Mucosa of stomach (tissue), 1 donor: Measurements from ENCODE around the gene BCO2.
"Not testable (repeated sequence)": the region's sequence is repeated elsewhere in the genome, so short reads cannot be mapped to it uniquely, and the experiment has no call there.

ENCODE experiments used
- H3K27me3 ChIP-seq: one replicate; pipeline ENCODE4 v1.7.0; 2013; ENCODE audit warnings: mild to moderate bottlenecking, low read length; ENCODE audit not compliant: control insufficient read depth, insufficient read depth
- H3K36me3 ChIP-seq: one replicate; pipeline ENCODE4 v1.7.0; 2013; ENCODE audit warnings: low read length; ENCODE audit not compliant: control insufficient read depth, insufficient read depth
- H3K4me1 ChIP-seq: one replicate; pipeline ENCODE4 v1.7.0; 2013; ENCODE audit warnings: mild to moderate bottlenecking, low read length; ENCODE audit not compliant: control insufficient read depth, insufficient read depth
- H3K4me3 ChIP-seq: one replicate; pipeline ENCODE4 v1.7.0; 2013; ENCODE audit warnings: low read length
- H3K9ac ChIP-seq: one replicate; pipeline ENCODE4 v1.7.0; 2013; ENCODE audit warnings: mild to moderate bottlenecking, low read length, moderate library complexity
- H3K9me3 ChIP-seq: one replicate; pipeline ENCODE4 v1.7.0; 2013; ENCODE audit warnings: mild to moderate bottlenecking, low read length, moderate library complexity; ENCODE audit not compliant: control insufficient read depth
- donor health status: Pancreatic carcinoma.

Gene BCO2

DNA sequence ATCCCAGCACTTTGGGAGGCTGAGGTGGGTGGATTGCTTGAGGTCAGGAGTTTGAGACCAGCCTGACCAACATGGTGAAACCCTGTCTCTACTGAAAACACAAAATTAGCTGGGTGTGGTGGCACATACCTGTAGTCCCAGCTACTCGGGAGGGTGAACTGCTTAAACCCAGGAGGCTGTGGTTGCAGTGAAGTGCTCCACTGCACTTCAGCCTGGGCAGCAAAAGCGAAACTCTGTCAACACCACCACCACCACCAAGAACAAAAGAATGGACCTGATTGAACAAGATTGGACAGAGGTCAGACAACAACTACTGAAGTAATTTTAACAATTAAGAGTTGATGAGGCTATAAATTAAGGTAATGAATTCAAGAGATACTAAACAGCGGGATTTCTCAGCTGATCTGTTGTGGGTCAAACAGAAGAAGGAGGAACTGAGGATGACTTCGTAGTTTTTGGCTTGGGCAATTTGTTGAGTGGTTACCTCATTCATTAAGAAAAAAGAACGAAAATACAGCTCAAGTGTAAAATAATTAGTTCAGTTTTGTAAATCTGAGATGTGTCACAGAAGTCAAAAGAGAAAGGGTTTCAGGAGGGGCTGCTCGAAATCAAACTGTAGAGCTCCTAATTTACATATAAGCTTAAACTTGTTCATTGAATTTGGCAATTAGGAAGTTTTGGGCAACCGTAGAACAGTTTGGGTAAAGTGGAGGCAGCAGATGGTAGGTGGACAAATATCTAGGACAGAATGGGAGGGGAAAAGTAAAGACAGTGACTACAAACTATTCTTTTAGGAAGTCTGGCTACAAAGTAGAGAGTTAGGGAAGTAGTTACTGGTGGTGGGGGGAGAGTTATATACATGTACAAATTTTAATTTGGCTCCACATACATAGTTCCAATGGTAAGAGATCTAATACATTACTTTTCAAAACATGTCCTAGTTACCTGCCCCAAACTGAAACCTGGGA lies 15.9 kb upstream of the BCO2 start:
- H3K4me1 ChIP-seq: peaks cover 14% of the 10 kb centered on the region

DNA sequence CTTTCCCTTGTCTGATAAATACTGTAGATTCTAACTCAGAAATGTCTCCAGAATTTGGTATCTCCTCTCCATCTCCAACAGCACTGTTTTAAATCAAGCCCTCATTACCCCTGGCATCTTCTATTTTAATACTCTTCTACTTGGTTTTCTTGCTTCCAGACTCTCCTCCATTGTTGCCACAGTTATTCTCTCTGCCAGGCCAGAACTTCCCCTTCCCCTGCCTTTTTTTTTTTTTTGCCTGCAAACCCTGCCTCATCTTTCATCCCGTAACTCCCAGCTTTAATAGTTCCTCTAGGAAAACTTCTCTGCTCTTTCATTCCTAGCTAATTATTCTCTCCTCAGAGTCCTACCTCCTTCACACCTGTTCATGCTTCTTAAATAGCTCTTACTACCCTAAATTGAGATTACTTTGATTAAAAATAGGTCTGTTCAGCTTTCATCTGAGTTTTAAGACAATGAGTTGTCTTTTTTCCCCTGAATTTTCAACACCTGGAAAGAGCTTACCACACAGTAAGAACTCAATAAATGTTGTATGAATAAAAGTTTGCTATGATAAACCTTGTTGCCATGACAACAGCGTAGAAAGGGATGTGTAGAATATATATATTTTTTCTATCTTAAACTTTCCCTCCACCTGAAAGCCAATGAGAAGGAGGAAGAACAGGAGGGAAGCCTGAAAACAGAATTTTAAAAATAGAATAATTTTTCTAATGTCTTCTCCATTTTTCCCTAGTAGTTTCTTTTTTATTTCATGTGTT lies 15.0 kb upstream of the BCO2 start:
- H3K9me3 ChIP-seq: no peaks in the 10 kb centered on the region
- no peak overlapping the region for H3K9ac ChIP-seq
- H3K27me3 ChIP-seq: no peaks in the 10 kb centered on the region
- H3K36me3 ChIP-seq: no peaks in the 10 kb centered on the region
- no peak overlapping the region for H3K4me3 ChIP-seq
- peaks cover 14% of the 10 kb centered on the region for H3K4me1 ChIP-seq

More for the DNA sequence above, 15.9 kb upstream of the BCO2 start:
- no peaks in the 10 kb centered on the region for H3K36me3 ChIP-seq
- no peak overlapping the region for H3K9ac ChIP-seq
- no peaks in the 10 kb centered on the region for H3K9me3 ChIP-seq
- H3K4me3 ChIP-seq: no peak overlapping the region
- H3K27me3 ChIP-seq: no peaks in the 10 kb centered on the region

DNA sequence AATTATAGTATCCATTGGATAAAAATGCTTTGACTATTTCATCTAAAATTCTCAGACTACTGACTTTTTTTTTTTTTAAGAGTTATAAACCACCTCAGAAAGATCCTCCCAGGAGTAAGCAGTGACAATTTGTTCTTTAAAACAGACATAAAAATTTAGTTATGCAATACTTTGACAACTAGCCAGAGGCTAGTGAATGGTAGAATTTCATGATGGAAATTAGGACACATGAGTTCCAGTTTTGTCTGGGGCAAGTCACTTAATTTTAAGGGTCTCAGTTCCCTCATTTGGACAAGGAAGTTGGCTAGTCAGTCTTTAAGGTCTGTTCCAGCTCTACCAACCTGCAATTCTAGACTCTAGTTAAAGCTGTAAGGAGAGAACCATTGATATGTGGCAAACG lies 14.3 kb upstream of the BCO2 start:
- Histone ChIP-seq H3K27me3 (no peaks in the 10 kb centered on the region), H3K36me3 (no peaks in the 10 kb centered on the region), H3K4me3 (no peak overlapping the region), H3K9me3 (no peaks in the 10 kb centered on the region), H3K4me1 (peaks cover 14% of the 10 kb centered on the region), H3K9ac (no peak overlapping the region)

DNA sequence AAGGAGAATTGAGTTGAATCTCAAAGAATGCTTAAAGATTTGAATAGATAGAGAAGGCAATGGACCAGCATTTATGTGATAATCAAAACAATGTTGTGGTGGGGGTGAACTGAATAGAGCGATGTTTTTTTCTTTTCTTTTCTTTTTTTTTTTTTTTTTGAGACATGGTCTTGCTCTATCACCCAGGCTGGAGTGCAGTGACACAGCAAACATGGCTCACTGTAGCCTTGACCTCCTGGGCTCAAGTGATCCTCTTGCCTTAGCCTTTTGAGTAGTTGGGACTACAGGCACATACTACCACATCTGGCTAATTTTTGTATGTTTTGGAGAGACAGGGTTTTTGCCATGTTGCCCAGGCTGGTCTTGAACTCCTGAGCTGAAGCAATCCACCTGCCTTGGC lies 13.1 kb upstream of the BCO2 start:
- H3K4me1 ChIP-seq: peaks cover 18% of the 10 kb centered on the region
- H3K9me3 ChIP-seq, H3K36me3 ChIP-seq, H3K4me3 ChIP-seq, H3K27me3 ChIP-seq, H3K9ac ChIP-seq: not testable (repeated sequence)

DNA sequence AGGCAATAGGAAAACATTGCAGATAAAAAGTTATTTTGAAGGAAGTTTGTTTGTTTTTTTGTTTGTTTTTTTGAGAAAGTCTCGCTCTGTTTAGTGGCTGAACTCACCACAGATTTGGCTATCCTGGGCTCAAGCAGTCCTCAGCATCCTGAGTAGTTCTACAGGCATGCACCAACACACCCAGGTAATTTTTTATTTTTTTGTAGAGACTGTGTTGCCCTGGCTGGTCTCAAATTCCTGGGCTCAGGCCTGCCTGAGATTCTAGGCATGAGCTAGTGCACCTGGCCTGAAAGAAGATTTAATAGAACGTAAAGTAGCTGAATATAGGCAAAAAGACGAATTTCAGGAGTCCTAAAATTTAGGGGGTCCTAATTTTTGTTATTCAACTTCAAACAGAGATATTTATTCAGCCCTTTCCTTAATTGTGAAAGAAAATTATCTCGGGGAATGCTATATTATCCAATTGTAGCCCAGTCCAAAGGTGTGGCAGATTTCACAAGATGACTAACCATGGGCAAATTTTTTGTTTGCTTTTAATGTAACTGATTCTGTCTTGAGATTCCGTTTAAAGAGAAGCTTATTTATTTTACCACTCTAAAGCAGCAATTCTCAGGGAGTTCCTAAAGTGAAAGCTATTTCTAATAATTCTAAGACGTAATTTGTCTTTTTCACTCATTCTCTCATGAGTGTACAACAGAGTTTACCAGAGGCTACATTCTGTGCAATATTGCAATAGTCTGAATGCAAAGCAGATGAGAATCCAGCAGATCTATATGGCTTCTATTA lies 12.4 kb upstream of the BCO2 start:
- no peaks in the 10 kb centered on the region for H3K36me3 ChIP-seq
- no peak overlapping the region for H3K4me3 ChIP-seq
- peaks cover 11% of the 10 kb centered on the region for H3K4me1 ChIP-seq

DNA sequence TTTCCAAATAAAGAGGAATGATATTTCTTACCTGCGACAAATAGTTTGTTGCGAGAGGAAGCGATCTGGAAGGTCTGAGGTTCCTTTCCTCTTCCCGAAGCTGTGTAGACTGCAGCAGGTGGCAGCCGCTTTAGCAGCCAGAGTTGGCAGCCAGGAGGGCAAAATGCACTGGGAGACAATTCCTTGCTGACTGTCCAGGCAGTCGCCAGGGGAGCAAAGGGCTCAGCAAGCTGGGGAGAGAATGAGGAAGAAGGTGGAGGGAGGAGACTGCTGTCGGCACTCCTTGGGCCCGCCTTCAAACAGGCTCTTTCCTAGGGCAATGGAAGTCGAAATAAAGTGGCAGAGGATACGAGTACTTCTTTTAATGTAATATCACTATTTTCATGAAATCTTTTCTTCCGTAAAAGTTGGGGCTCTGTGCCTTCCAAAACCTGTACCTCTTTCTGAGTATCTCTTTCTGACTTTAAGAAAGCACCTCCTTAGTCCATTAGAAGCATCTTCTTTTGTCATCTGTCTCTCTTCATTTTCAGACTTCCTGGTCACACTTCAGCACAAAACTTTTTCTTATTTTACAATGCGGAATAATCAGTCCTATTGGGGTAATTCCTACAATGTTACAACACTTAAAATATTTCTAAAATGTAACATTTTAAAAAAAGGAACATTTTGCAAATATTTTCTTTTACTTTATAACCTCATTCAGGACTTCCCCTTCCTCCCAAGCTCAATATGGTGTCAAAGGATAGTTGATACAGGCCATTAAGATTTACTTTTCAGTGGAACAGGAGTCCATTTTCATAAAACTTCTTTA lies 11.2 kb upstream of the BCO2 start, which contains the start of gene IL18:
Gene IL18 (minus strand): TSS at position 220 of the 811 bp plus-strand sequence. CDS start 9,041 bp downstream, outside the sequence.
- Histone ChIP-seq H3K9me3 (no peaks in the 10 kb centered on the region), H3K9ac (peak within 1 kb of the TSS; percentile 40), H3K4me1 (peaks cover 11% of the 10 kb centered on the region), H3K4me3 (no peak within 1 kb of the TSS), H3K36me3 (no peaks in the 10 kb centered on the region), H3K27me3 (no peaks in the 10 kb centered on the region)

More for the DNA sequence above, 12.4 kb upstream of the BCO2 start:
- Histone ChIP-seq H3K27me3 (no peaks in the 10 kb centered on the region), H3K9me3 (no peaks in the 10 kb centered on the region), H3K9ac (no peak overlapping the region)

DNA sequence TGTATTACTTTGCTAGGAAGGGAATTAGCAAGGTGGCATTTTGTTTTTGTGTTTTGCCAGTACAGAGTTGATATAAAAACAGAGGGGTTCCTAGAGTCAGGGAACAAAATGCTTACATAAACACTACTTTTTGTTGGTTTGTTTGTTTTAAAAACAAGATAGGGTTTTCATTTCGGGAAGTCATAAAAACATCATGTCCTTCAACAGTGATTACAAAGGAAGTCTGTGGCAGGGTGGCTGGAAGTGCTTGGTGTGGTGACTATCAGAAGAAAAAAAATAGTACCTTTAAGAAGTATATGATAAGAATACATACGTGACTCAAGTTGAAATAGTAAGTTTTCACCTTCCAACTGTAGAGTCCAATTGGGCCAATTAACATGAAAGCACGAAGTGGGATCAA lies 10.3 kb upstream of the BCO2 start:
- no peaks in the 10 kb centered on the region for H3K9me3 ChIP-seq
- H3K4me3 ChIP-seq: no peak overlapping the region
- no peak overlapping the region for H3K9ac ChIP-seq
- peaks cover 11% of the 10 kb centered on the region for H3K4me1 ChIP-seq
- H3K36me3 ChIP-seq: no peaks in the 10 kb centered on the region
- no peaks in the 10 kb centered on the region for H3K27me3 ChIP-seq

DNA sequence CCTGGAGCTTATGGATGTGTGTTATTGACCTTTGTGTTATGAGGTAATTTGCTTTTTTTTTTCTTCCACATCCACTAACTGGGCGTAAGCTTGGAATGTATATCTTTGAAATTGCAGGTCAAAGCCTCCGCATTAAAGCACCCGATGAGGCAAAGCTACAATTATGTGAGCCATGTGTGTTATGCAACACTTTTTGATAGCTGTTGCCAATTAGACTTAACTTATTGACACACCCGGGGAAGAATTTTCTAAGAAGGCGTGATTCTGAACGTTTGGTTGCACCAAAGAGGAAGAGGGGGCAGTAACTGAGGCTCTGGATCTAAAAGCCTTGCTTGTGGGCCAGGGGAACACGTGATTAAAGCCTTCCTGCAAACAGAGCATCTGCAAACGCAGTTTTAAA lies 8.8 kb upstream of the BCO2 start:
- Histone ChIP-seq H3K27me3 (no peaks in the 10 kb centered on the region), H3K9me3 (no peaks in the 10 kb centered on the region), H3K4me1 (peaks cover 11% of the 10 kb centered on the region), H3K9ac (no peak overlapping the region), H3K4me3 (no peak overlapping the region), H3K36me3 (no peaks in the 10 kb centered on the region)

DNA sequence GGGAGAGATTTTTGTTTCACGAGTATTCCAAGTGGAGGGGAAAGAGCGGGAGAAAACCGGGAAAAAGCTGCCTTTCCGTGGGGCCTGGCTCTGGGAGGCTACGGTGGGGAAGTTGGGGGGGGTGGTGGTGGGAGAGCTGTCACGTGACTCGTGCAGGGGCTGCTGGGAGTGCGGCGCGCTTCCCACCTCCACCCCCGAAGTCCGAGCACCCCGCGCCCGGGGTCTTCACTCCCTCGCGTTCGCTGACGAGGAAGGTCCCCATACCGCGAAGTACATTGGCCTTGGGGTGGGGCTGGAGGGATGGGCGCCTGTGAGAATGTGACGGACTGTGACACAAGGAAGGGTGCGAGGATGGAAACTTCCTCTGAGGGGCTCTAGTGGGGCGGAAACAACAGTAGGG lies 8.2 kb upstream of the BCO2 start, which contains the start of gene TEX12:
Gene TEX12 (plus strand): TSS at position 228 of the 400 bp plus-strand sequence. CDS start 1,897 bp downstream, outside the sequence.
- H3K9me3 ChIP-seq: no peaks in the 10 kb centered on the region
- no peaks in the 10 kb centered on the region for H3K36me3 ChIP-seq
- no peak within 1 kb of the TSS for H3K4me3 ChIP-seq
- H3K9ac ChIP-seq: no peak within 1 kb of the TSS
- H3K4me1 ChIP-seq: peaks cover 11% of the 10 kb centered on the region
- no peaks in the 10 kb centered on the region for H3K27me3 ChIP-seq

DNA sequence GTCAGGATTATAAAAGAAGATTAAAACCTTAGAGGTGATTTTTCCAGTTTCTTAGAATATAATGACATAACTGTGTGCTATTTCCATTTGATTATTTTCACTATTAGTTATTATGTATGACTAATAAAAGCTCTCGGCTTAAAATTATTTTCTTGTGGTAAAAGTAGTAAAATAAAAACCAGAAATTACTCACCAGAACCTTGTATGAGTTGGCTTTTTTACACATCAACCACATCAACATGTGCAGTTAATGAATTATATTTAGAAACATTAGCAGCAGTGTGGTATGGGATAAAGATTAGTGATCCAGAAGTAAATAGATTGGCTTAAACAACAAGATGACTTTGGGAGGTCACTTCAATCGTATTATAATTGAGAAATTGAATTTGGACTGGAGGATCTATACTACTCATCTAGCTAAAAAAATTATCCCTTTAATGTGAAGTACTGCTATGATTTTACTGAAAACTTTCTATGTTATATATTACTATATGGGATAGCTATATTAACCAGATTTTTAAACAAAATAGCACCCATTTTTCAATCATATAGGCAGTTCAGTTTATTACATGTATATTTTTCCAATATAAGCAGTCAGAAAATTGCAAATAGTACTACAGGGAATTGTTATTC lies 2.8 kb upstream of the BCO2 start:
- Histone ChIP-seq H3K9ac (no peak overlapping the region), H3K4me3 (no peak overlapping the region), H3K36me3 (no peaks in the 10 kb centered on the region), H3K9me3 (no peaks in the 10 kb centered on the region), H3K4me1 (no peaks in the 10 kb centered on the region), H3K27me3 (no peaks in the 10 kb centered on the region)

DNA sequence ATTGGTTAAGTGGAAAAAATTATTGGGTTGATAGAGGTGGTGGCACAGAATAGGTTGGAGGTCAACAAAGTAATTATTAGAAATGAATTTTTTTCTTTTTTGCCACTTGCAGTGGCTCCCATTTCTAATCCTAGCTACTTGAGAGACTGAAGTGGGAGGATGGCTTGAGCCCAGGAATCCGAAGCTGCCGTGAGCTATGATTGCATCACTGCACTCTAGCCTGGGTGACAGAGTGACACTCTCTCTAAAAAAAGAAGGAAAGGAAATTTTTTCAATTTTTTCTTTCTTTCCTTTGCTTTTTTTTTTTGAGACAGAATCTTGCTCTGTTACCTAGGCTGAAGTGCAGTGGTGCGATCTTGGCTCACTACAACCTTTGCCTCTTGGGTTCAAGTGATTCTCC lies 2.2 kb upstream of the BCO2 start:
- H3K36me3 ChIP-seq: no peaks in the 10 kb centered on the region
- H3K4me1 ChIP-seq: no peaks in the 10 kb centered on the region
- no peak overlapping the region for H3K9ac ChIP-seq
- H3K9me3 ChIP-seq: no peaks in the 10 kb centered on the region
- H3K27me3 ChIP-seq: no peaks in the 10 kb centered on the region
- no peak overlapping the region for H3K4me3 ChIP-seq
